Posterior vena cava (tissue), 2 donors: ENCODE results near the gene PLPP3. TPM values are rescaled to one million over a fixed set of nuclear protein-coding genes. Genes with fewer than 3 reads are reported as not detected.

ENCODE experiments used
- DNase-seq: peaks from one replicate; pipeline ENCODE4 v3.0.0-alpha.2; 2020; ENCODE audit warnings: low spot score
- intact Hi-C, 2 donors: fragments of 100-400 bp; cut with DNase I; formaldehyde crosslinking; loops; one replicate each; pipeline versions ENCODE4 v1.14.1 to v1.14.2; 2022 to 2023
- total RNA-seq, 2 donors: library from RNA; stranded (reverse); fragmentation: NEBNext Ultra II Directional; extraction: Animal tissue kit (Norgen Biotek cat#: 25700); gene quantifications; one replicate each; pipeline ENCODE4 v1.2.1, GENCODE V29; 2021
- donor health status: DM: yes; HTN: yes; CAD: no.
- donor health status: DM: yes; HTN: yes; CAD: no.

PLPP3 gene
- total RNA-seq, 2 donors from 2014 or later, result 141 to 173 TPM

DNA sequence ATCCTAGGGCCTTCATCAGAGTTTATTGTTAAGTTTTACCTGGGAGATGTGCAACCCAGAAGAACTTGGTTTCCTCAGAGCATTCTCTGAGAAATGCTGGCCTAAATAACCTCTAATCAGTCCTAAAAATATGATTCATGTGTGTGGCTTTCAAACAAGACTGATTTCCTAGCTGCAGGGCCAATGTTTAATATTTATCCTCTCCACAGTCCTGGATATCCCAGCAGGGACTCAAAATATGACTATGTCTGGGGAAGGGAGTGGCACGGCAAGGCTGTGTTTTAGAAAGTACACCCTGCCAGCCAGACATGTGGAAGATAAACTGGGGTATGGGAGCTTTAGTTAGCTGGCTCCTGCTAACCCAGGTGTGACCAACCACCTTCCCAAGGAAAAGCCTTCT, 26.3 kb downstream of the PLPP3 start:
- DNase-seq, result no peak
- intact Hi-C loops, result no loop called here

DNA sequence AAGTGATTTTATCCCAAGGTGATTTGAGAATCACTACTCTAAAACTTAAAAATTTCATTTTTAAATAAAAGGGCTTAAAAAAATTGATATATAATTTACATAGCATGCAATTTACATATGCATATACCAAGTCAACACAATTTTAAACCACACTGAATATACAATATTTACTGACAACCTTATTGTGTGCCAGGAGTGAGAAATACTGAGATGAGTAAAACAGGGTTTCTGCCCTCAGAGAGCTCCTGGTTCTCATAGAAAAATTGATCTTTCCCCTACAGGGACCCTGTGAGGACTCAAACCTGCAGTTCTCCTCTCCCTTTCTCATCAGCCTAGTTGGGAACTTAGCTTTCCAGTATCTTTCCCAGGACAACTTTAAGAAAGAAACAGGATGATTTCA, 27.0 kb downstream of the PLPP3 start:
- intact Hi-C loops, result no loop called here
- no peak for DNase-seq

DNA sequence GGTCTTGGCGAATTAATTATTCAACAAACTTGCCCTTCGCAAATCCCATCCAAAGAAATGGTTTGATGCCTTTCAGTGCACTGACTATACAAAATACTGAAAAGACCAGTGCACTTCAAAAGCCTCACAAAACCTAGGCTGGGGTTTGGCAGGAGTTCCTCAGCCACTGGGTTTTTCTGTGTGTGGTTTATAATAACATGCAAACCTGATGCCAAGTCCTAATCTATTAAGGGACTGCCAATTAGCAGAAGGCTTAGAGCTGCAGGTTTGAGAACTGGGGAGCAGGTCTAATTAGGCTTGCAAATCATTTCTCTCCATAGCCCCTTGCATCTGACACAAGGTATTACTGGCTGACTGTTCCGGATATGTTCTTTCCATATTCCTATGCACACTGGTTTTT, 27.7 kb downstream of the PLPP3 start:
- intact Hi-C loops, result no loop called here
- DNase-seq, result no peak

DNA sequence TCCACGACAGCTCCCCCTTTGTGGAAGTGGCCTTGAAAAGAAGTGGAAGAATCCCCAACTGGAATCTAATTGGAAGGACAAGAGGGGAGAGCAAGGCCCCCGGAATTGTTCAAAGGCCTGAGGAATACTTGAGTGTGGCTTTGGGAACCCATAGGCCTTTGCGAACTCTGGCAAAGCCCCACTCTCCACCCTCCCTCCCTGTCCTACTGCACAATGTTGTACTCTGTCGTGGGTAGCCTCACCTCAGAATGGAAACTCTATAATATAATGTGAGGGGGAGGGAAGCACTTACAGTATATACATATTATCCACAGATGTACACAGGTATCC, 28.5 kb downstream of the PLPP3 start:
- DNase-seq, result no peak
- intact Hi-C loops, result no loop called here

DNA sequence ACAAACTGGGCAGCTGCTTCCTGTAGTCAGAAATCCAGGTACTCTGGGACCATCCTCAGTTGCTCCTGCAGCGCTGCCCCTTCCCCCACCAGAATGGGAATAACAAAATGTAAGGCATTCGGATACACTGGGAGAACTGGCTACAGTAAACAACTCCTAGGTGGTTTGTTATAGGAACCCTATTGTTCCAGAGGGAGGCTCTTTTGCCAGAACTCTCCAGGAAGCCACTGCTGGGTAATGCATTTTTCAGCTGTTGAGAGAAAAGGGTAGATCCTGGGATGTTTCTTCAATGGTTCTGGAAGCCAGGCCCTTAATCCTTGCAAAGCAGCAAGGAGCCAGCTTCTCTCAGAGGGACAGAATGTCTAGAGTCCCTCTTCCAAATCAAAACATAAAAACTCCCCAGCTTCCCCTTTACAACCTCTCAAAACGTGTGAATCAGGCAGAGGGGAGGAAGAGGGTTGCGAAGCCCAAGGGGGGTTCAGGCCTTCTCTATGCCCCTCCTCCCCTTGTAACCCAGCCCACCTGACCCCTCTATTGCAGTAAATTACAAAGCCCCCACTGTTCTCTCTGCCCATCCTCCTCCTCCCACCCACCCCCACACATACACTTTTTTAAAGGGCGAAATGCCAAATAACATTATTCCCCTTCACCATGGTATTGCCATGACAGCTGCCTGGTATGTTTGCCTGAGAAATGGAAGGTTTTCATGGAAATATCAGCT, 29.1 kb downstream of the PLPP3 start:
- intact Hi-C loops, result no loop called here
- DNase-seq, result no peak

DNA sequence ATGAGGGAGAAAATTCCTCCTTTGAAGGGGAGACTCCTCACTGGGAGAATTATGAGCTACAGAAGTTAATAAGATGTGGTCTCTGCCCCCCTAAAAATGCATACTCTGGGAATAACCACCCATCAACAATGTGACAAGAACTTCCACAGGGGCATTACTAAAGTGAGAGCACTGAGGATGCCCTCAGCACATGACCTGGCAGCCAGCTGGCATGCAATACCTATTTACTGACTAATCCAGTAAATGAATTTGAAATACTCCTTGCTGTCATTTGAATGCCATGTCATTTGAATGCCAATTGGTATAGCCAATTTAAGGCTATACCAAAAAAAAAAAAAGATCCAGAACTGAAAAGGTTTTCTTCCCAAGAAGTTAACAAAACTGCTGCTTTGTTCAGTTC, 30.8 kb downstream of the PLPP3 start:
- DNase-seq, result no peak
- intact Hi-C loops, result no loop called here

DNA sequence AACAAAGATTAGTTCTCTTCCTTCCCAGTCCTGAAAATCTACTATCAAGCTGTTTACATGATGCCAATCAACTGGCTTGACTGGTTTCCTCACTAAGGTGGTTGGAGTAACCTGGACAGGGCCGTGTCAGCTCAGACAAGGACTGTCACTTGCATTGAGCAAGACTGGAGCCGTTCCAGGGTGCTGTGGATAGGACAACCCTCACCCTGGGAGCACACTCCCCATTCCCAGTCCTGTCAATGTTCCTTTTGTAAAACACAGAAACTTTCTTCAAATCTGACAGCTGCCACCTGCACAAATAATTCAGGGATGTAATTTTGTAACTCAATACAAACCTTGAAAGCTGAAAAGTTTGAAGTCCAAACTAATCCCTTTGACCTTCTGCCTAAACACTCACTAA, 31.4 kb downstream of the PLPP3 start:
- intact Hi-C loops, result no loop called here
- DNase-seq, result no peak

DNA sequence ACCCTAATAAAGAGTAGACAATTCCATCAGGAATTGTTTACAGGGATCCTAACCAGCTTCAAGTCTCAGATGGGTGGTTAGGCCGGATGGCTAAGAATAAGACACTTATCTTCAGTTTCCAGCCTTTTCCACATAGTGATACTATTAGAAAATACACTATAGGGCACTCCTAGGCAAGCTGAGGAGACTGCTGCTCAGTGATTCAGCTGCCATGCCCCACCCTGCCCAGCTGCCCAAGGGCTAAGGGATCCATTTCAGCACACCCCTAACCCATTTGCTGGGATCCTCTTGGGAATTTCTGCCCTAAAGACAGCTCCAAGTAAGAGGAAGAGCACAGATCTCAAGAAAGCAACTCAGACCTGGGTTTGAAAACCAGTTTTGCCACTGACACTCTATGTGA, 31.9 kb downstream of the PLPP3 start:
- no peak for DNase-seq
- intact Hi-C loops, result no loop called here

DNA sequence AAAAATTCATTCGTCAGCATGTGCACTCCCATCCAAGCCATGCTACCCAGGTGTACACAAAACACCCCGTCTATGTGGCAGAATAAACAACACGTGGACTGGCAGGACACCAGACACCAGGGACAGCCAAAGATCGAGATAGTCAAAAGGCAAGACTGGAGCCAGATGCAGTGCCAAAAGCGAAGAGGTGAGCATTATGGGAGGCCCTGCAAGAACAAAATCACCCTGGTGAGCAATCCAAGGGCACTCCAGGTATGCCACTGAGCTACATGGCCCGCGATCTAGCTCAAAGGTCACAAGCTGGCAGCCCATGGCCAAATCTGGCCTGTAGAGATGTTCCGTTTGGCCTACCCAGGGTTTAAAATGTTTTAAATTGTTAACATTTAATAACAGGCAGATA, 33.7 kb downstream of the PLPP3 start:
- DNase-seq, result no peak
- intact Hi-C loops, result no loop called here

DNA sequence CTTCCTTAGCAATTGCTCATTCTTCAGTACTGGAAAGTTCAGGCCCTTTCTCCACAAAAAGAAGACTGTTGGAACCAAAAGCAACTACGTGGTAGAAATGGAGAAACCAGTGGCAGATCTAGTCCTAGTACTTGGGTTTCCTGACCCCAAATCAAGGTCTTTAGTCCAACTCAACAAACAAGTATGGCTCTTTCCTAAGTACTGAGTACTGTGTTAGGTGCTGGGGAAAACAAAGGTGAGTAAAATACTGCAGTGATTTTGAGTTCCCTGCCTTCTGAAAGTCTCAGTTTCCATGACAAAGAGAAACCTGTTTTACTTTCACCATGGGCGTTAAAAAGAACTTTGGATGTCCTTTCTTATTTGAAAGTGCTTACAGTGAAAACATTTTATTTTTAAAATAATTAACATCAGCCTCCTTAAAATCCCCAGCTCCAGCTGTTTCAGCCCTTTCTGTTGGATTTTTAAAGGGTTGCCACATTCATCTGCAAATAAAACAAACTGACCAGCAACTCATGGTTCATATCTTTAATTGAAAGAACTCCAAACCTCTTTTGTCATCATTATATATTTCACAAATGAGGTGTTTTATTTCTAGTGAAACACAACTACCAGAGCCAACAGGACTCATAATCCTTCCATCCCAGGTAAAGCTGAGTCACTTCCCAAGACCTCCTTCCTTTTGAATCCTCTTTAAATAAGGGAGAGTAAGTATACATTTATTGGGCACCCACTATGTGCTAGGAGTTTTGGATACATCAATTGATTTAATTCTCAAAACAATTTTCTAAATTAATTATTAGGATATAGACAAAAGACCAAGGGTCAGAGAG, 35.4 kb downstream of the PLPP3 start:
- intact Hi-C loops, result no loop called here
- DNase-seq, result no peak

DNA sequence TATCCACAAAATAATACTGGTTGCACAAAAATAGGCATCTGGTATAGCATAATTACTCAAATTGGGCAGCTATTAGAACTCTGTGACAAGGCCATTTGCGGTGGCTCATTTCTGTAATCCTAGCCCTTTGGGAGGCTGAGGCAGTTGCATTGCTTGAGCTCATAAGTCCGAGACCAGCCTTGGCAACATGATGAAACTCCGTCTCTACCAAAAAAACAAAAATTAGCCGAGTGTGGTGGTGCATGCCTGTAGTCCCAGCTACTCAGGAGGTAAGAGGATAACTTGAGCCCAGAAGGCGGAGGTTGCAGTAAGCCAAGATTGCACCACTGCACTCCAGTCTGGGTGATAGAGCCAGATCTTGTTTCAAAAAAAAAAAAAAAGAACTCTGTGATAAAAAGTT, 36.7 kb downstream of the PLPP3 start:
- no peak for DNase-seq
- intact Hi-C loops, result no loop called here

DNA sequence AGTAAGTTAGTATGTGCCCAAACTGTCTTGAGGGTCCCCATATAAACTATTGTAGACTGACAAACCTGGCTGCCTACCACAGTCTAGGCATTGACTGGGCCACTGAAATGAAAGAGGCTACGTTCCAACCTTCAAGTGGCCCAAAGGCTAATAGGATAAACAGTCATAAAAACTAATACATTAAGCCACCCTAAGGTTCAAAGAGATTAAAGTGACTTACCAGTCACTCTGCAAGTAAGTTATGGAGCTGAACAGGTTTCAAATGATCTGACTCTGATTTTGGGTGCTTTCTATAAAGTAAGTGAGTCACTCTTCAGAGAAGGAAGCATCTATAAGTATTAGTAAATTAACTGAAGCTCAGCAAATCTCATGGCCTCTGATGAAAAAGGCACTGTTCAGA, 38.0 kb downstream of the PLPP3 start:
- no peak for DNase-seq
- intact Hi-C loops, result no loop called here

DNA sequence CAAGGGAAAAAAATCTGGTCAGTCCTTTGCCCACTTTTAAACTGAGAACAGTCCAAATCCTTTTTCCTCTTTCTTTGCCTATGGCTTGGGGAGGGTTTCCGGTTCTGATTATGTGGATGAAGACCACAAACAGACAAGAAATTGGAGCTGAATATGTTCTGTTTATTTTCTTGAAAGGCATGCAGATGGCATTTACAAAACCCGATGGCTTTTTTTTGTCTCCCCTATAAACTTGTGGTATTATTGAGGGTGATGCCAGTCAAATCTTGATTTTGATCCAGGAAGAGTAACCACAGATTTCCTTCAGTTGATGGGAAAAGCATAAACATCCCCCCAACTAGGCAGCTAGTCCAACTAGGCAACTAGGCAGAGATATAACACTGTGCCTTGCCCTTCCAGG, 38.9 kb downstream of the PLPP3 start:
- DNase-seq, result no peak
- intact Hi-C loops, result no loop called here

DNA sequence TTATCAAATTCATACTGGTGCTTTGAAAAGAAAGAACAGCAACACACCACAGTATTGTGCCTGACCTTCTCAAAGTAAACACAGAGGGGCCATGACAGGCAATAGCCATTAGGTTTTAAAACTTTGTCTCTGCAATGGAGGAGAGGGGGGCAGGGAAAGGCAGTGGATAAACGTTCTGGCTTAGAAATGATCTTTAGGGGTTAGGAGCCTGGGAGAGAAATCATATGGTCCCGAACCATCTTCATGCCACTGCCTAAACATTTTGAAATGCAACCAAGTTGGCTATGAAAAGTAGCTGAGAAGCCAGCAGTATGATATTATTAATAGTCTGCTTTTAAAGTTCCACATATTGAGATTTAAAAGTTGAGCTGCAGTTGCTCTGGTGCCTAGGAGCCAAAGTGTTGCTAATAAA, 39.8 kb downstream of the PLPP3 start:
- no peak for DNase-seq
- intact Hi-C loops, result no loop called here

DNA sequence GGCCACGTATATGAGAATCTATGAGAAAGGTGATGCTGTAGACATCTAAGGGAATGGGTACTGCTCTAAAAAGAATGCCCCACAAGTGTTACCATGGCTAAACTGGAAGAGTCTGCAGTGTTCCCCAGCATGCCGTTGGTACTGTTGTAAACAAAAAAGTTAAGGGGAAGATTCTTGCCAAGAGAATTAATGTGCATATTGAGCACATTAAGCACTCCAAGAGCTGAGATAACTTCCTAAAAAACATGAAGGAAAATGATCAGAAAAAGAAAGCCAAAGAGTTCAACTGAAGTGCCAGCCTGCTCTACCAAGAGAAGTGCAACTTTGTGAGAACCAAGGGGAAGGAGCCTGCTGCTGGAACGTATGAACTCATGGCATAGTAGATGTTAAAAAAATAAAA, 40.8 kb downstream of the PLPP3 start:
- intact Hi-C loops, result no loop called here
- no peak for DNase-seq

DNA sequence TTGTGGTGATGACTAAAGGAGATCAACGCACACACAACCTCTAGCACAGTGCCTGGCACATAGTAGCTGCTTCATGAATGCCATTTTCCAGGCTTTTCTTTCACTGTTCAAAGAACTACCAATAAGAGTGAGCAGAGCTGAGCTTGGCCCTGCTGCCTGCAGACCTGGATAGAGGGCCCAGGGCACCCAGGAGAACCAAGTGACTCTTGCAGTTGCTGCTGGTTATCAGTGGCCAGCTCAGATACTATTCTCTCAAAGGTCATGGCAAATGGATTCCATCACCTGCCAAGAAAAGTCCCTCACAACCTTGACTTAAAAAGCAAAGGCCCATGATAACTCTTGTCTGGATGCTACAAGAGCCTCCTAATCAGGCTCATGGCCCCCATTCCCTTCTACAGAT, 41.7 kb downstream of the PLPP3 start:
- no peak for DNase-seq
- intact Hi-C loops, result no loop called here

DNA sequence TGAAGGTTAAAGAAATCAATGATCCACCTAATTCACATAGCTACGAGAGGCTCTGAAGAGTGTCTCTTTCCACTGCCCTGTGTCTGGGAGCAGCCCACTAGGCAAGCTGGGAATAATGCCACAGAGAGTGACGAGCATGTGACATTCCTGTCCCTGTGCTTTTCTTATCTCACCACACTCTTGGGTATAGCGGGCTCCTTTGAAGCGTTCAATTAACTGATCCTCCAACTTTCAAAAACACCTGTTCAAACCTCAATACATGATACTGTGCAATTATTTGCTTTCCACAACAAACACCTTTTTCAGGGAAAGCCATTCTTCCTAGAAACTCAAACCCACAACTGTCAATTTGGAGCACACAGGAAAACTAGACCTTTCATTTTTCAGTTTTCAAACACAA, 43.4 kb downstream of the PLPP3 start:
- DNase-seq, result no peak
- intact Hi-C loops, result no loop called here

DNA sequence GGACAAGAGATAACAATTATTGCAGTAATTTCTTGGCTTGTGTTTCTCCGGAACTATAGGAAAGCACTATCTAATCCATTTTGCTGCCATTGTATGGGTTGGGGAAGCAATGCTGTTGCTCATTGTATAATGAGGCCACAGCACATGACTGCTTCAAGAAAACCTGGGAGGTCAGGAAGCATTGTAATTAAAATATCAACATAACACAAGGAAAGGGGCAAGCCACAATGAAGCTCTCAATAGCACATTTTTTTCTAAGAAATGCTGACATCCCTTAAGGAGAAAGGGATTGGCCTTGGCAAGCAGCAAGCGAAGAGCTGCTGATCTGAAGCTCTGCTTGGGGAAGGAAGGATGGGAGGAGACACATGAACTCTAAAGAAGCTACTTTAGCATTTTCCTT, 44.0 kb downstream of the PLPP3 start:
- no peak for DNase-seq
- intact Hi-C loops, result no loop called here

DNA sequence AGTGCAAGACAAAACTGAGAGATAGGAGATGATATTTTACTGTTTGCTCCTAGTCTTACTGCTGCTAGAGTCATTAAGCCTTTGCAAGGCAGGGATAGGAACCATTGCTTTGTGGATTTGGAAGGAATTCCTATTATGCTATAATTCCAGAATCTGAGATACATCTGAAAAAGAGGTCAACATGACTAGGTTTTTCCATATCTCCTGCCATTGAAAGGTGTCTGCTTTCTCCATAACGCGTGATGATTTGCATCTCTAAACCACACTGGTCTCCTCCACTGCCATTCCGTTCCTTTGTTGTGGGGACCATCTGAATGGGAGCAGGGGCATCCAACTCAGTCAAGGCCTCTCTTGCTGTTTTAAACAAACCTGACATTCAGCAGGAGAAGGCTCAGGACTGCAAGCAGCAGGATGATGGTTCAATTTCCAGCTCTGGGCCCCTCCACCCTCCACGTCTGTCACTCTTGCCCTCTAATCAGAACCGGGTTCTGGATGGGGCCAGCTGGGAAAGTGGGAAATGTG, 45.2 kb downstream of the PLPP3 start:
- intact Hi-C loops, result no loop called here
- DNase-seq, result no peak

DNA sequence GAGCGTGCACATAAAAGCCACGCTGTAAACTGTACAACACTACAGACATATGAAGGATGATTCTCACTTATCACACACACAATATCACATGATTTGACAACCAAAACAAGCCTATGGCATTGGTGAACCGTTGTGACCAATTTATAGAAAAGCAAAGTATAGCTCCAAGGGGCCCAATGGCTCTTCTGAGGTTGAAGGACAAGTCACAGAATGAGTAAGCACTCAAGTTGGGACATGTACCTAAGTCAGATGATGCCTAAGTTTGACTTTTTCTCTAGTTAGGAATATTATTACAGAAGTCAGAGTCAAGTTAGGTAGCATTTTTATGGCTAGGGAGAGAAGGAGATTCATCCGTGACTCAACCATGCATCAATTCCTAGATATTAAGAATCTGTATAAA, 45.7 kb downstream of the PLPP3 start:
- no peak for DNase-seq
- intact Hi-C loops, result no loop called here

DNA sequence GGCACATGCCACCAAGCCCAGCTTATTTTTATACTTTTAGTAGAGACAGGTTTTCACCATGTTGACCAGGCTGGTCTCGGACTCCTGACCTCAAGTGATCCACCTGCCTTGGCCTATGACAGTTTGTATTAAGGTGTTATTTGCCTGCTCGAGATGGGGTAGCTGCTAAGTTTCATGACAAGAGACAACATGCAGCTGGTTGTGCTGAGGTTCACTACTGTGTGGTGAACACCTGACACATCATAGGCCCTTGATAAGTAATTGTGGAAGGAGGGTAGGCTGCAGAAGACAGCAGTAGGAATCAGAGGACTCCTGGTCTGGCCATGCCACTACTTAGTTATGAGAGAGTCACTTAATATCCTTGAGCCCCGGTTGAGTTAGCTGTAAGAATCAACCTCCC, 46.2 kb downstream of the PLPP3 start:
- intact Hi-C loops, result no loop called here
- no peak for DNase-seq
